GM19043 (cell line): ENCODE measurements around the gene ZHX3.
"Not testable (repeated sequence)": the region's sequence is repeated elsewhere in the genome, so short reads cannot be mapped to it uniquely, and the experiment has no call there.

Experiments used
- ATAC-seq: cut with Tn5 transposase; IDR thresholded peaks from one replicate; pipeline ENCODE4 v1.9.1; 2021; ENCODE audit warnings: low read depth; ENCODE audit not compliant: unreplicated experiment

The ZHX3 gene

DNA sequence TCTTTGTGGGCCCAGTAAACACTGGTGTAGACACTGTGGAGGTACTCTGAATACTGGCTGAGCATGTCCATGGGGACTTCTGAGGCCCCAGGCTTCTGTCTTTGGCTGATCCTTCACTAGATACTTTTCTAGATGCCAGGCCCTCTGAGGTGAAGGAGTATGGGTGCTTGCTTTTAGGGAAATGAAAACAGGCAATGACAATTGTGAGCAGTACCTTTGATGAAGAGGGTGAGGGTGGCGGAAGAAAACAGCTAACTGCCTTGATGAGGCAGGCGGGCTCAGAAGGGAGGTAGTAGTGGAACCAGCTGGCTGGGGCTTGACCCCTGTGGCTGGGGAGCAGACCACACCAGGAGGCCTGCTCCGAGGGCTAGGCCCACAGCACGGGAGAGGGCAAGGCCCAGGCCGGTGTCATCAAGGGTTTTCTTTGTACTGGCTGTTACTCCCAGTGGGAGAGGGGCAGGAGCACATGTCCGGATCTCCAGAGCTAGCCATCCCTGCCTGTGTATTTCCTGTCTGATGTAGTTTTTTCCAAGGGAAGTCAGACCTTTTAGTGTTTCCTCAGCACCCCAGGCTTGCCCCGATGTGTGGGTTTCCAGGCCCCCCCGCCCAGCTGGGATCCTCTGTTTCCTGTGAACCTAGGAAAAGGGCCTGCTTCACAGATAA, 176.2 kb downstream of the ZHX3 start:
- no peak for ATAC-seq

DNA sequence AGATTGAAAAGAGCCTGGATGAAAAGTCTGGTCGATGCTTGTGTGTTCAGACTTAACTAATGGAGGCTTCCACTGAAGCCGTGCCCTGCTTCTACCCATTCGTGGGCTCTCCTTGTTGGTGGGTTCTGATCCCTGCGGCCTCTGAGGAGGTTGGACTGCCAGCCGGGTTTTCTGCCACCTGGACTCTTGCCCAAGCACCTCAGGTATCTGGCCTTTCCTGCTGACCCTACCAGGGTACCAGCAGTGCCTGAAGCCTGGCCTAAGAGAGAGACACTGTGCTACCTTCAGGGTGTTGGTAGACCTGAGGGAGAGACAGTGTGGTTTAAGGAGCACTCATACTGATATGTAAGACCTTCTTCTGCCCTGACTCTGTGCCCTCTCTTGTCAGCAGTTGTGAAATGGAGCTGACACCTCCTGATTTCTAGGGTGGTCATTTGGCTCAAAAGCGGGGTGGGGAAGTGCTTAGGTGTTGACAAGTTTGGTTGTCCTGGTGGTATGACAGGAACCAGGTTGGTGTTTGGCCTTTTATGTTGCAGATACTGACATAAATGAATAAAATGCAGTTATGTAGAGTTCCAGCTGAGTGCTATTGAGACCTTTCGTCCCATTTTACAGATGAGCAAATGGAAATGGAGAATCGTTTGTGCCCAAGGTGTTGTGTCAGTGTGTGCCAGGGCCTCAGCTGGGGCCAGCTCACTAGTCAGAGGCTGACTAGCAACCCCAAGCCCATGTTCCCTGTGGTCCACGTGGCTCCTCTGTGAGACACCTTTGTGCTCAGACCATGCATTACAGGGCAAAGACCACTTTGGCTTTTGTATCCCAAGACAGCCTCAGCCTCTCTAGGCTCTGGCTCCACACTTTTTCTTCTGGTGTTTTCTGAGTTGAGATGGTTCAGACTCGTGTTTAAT, 177.1 kb downstream of the ZHX3 start:
- no peak for ATAC-seq

DNA sequence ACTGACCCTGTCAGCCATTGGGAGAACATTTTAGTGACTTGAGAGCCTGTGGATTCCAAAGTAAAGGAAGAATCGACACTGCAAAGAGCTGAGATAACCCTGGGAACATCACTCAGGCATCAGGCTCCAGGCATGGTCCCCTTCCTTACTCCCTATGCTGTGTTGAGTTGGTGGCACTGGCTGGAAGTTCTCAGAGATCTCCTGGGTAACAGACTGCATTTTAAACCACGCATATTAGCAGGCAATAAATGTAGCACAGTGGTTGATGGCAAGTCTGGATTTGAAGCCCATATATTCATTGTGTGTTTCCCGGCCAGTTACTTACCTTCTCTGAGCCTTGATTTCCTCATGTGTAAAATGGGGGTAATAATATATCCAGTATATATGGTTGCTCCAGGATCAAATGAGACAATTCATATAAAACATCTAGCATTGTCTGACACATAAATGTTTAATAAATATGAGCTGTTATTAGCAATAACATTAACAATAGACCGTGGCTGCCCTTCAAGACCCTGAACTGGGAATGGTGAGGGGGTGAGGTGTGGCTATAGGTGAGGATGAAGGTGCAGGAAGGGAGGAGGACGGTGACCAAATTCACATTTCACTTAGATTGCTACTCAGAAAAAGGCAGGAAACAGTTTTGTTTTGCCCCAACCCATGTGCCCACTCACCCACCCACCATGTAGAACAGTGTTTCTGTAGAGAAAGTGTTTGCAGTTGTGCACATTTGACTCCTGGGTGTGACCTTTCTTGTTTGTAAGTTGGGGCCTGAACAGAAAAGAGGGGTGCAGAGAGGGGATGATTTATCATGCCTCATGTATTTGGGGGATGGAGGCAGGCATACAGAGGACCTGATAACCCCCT, 178.1 kb downstream of the ZHX3 start:
- no peak for ATAC-seq

DNA sequence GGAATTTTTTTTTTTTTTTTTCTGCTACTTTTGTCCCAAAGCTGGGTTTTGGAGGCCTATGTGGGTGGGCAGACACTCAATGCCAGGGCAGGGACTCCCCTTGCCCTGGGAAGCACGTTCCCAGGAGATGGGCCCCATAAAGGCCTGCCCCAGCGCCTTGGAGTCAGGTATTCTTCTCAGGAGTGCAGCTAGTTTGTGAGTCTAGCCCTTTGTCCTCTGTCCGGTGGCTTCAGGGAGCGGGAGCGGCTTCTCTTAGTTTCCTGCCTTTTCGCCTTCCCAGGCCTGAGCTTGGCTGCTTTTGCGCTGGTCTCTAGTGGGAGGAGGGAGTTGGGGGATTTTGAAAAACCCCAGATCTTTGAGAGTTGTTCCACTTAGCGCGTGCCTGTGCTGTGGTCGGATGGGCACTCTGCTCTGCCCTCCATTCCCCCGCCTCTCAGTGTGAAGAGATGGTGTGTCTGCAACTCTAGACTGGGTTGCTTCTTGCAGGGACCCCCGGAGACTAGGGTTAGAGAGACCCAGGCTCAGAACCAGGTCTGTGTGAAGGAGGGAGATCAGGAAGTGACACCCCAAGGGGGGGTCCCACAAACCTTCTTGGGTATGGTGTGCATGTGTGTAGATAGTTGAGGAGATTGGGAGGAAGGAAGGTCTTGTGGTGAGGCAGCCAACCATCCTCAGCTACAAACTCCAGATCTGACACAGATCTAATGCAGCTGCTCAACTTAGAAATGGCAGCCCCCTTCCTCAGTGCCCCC, 178.9 kb downstream of the ZHX3 start:
- ATAC-seq: no peak

DNA sequence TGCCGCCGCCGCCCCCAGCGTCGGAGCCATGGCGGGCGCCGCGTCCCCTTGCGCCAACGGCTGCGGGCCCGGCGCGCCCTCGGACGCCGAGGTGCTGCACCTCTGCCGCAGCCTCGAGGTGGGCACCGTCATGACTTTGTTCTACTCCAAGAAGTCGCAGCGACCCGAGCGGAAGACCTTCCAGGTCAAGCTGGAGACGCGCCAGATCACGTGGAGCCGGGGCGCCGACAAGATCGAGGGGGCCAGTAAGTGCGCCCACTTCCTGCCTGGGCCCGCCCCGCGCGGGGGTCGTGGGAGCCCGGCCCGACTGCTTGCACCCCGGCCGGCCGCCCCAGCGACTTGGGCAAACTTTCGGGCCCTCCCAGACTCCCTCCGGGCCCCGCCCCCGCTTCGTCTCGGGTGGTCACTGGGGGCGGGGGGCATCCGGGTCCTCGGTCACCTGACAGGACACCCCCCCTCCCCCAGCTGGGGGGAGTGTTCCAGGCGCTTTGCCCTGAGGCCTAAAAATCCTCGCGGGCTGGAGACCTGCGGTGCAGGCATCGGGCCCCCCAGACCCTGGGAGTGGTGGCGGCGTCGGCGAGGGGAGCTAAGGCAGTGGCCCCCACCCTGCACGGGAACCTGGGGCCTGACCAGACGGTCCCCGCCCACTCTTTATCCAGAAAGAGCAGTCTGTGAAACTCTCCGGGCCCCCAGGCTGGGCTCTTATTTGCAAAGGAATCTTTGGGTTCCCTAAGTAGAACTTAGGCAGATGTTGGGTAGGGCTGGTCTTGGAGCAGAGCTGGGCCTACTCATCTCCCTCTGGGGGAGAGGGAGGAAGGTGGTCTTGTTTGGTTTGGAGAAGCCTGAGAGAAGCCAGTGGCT, 179.7 kb downstream of the ZHX3 start:
- peak; percentile 11 for ATAC-seq

DNA sequence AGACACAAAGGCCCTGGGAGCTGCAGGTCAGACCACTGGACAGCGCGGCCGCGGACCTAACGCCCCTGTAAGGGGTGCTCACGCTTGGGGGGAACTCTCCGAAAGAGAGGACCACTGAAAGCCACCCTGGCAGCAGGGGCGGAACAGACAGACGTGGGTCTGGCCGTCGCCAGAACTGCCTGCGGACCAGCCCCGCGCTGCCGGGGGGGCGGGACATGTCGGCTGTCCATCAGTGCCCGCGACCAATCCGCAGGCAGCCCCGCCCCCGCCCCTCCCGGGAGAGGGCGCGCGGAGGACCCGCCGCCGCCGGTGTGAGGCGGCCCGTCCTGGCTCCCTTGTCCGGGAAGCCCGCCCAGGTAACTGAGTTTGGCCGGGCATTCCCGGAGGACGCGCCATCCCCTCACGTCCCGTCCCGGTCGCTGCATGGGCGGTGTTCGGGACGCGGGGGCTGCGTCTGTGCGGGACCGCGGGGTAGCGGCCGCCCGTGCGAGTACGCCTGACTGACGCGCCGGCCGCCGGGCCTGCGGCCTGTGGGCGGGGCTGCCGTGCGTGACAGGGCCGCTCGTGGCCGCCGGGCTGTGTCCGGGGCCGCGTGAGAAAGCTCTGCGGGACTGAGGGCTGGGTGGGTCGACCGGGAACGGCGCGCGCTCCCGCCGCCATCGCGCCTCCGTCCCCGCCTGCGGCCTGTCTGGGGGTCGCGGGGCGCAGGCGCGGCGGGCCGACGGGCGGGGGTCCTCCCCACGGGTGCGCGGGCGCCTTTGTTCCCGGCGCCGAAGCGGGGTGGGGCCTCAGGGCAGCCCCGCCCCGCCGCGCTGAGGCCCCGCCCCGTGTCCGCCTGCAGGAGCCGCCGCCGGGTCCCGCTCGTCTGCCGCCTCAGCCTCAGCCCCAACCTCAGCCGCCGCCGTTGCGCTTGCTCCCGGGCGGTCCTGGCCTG, 180.6 kb downstream of the ZHX3 start, which contains the start of gene PLCG1:
TSS of gene PLCG1 (plus strand) at position 864 of the 934 bp plus-strand sequence. CDS start 99 bp downstream, outside the sequence.
- ATAC-seq: peak; percentile 43

DNA sequence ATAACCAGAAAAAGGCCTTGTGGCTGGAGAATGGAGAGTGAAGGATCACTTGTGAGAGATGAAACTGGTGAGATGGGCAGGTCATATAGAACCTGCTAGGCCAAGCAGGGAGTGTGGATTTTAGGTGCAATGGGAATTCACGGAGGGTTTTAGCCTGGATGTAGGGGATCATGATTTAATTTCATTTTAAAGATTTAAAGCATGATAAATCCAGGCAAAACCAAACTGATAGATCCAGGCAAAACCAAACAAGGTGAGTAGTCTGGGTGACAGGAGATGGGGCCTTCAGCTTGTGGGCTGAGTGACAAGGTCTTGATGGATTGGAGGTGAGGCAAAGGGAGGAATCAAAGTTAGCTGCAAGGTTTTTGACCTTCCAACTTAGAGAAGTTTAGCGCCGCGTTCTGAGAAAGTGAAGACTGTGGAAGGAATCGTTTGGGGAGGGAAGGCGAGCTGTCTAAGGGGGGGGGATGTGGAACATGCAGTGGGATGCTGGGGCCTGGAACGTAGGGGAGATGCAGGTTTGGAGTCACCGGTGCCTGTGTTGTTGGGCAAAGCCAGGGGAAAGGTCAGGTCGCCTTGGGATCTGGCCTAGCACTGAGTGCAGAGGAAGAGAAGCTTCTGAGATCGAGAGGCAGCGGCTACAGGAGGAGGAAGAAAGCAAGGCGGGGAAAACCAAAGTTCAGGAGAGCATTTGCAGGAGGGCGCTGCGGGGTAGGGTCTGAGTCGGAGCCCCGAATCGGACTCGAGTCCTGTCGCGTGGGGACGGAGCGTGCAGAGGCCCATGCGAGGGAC, 181.4 kb downstream of the ZHX3 start:
- no peak for ATAC-seq

DNA sequence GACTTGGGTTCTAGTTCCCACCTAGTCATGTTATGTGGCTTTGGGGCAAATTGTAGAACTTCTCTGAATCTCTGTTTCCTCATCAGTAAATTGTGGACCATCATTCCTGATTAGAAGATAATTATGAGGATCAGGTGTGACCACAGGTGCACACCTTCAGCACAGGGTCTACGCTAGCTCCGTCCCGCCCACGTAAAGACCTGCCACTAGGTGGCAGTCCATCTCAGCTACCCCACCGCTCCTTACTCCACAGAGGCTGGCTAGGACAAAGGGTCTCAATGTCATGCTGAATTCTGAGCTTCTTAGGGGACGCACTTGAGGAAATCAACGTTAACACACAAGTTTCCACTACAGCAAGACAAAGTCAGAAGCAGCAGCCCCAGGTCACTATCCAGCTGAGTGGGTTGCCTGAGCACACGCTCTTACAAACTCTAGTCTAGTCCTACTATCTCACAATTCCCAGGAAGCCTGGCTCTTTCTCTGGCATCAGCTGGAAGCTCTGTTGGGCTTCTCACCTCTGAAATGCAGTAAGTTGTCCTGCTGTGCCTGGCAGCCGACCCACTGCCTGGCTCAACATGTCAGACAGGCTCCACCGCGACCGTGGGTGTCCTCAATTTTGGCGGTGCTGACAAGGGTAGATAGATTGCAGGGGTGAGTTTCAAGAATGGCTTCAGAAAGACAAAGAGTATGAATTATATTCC, 182.2 kb downstream of the ZHX3 start:
- no peak for ATAC-seq

DNA sequence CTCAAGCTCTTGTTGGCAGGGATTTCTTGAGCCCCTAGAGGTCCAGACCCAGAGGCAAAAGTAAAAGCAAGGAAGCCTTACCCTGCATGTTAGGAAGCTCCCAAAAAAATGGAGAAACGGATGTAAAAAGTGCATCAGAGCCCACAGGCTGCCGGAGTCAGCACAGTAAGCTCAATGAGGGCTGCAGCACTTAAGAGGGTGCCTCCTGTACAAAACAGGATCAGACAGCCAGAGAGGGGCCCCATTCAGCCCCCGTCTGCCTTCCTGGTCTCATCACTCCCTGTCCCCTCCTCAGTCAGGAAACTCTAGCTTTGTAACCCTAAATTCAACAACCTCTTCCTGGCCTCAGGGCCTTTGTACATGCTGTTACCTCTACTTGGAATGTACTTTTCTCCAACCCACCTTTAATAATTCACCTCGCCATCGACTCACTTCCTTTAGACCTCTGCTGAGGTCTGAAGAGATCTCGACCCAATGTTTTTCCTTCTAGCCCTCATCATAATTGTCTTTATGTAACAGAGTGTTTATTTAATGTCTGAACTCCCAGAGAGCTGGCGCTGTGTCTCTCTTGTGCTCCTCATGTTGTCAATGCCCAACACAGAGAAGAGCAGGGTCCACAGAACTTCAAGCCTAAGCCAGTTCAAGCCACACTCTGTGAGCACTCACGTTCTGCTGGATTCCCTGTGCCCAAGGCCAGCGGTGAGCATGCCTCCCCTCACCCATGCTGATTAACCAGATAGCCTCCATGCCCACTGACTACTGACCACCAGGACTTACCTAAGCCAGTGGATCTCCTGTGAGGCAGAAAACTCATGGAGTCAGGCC, 183.0 kb downstream of the ZHX3 start:
- no peak for ATAC-seq

DNA sequence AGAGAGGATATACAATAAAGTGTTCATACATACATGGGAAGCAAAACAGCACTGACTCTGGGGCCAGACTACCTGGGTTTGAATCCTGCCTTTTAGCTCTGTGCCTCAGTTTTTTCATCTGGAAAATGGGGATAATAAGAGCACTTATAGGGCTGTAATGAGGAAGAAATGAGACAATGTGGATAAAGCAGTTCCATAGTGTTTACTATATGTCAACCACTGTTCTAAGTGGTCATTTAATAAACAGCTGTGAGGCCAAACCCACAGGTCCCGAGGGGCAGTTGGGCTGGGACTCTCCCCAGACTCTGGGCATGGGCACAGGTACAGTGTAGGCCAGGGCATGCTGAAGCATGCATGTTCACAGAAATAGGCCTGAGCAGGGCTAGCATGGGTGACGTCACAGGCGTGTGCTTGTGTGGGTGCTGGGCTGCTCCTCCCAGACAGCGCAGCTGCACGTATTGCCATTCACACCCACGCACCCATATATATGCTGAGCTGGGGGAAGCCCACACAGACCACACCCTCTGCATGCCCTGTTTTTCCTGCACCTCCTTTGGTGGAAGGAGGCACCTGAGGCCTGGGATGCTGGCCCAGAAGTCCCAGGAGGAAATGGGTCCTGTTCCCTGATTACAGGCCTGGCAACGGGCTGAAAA, 183.7 kb downstream of the ZHX3 start:
- ATAC-seq: peak; percentile 28

DNA sequence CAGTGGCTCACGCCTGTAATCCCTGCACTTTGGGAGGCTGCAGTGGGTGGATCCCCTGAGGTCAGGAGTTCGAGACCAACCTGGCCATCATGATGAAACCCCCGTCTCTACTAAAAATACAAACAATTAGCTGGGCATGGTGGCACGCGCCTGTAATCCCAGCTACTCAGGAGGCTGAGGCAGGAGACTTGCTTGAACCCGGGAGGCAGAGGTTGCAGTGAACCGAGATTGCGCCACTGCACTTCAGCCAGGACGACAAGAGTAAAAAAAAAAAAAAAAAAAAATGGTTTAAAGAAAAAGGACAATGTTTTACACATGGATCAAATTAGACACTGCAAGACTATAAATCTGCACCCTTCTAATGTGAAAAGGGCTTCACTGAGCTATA, 185.1 kb downstream of the ZHX3 start:
- ATAC-seq: not testable (repeated sequence)

DNA sequence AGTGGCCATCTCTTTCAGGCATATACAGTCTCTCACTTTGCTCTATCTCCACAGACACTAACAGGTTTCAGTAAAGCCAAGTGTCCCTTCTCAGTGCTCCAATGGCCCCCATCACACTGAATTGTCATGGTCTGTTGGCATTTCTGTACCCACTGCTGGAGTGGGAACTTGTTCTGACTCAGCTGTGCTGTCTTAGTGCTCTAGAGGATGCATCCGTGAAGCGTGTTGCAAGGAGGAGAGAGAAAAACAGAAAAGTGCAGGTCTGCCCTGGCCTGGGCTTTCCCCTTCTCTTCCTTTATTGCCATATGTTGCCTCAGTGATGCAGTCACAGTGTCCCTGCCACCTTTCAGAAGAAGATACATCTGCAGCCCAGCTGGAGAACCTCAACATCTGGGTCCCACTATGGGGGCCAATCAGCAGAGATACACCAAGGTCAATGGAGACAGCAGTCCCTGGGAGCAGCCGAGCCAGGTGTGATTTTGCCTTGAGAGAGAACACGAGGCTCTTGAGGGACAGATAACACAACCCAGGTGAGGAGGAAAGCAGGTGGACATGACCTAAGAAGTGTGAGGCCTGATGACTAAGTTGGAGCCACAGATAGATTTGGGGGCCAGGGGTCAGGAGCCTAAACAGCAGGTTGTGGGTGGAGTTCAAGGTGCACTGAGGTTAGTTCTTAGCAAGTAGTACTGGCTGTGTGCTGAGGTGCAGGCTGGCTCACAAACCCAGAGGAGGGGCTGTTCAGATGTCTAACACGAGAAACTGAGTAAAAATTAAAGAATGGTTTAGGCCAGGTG, 185.7 kb downstream of the ZHX3 start:
- no peak for ATAC-seq
